ENCODE measurements around the gene FAM151B. TPM values are rescaled to one million over a fixed set of nuclear protein-coding genes. Genes with fewer than 3 reads are reported as not detected.
"Not testable (repeated sequence)": the region's sequence is repeated elsewhere in the genome, so short reads cannot be mapped to it uniquely, and the experiment has no call there.

Gene FAM151B
- total RNA-seq, 1 donor from 2014 or later = 3.8 TPM

DNA sequence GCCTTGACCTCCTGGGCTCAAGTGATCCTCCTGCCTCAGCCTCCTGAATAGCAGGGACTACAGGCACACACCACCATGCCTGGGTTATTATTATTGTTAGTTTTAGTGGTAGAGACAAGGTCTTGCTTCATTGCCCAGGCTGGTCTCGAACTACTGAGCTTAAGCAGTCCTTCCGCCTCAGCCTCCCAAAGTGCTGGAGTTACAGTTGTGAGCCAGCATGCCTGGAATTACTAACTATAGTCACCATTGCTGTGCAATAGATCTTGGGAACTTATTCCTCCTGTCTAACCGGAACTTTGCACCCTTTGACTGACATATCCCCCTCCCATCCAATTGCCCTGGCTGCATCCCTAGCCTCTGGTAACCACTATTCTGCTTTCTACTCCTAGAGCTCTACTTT, 3.4 kb downstream of the FAM151B start:
- Histone ChIP-seq H3K4me3 (ENCODE audit: low read depth, low read length) (no peak overlapping the region), H3K36me3 (ENCODE audit: control insufficient read depth, insufficient read depth, low read length) (no peaks in the 10 kb centered on the region), H3K27me3 (ENCODE audit: control insufficient read depth, insufficient read depth, low read length) (no peaks in the 10 kb centered on the region)
- DNase-seq (ENCODE audit: low read depth) = no peak
- TF ChIP-seq, protein P1, sequence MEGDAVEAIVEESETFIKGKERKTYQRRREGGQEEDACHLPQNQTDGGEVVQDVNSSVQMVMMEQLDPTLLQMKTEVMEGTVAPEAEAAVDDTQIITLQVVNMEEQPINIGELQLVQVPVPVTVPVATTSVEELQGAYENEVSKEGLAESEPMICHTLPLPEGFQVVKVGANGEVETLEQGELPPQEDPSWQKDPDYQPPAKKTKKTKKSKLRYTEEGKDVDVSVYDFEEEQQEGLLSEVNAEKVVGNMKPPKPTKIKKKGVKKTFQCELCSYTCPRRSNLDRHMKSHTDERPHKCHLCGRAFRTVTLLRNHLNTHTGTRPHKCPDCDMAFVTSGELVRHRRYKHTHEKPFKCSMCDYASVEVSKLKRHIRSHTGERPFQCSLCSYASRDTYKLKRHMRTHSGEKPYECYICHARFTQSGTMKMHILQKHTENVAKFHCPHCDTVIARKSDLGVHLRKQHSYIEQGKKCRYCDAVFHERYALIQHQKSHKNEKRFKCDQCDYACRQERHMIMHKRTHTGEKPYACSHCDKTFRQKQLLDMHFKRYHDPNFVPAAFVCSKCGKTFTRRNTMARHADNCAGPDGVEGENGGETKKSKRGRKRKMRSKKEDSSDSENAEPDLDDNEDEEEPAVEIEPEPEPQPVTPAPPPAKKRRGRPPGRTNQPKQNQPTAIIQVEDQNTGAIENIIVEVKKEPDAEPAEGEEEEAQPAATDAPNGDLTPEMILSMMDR (IDR thresholded peaks at IDR 0.05; ENCODE audit: insufficient read depth, low read length, poor library complexity, severe bottlenecking) = no peak

DNA sequence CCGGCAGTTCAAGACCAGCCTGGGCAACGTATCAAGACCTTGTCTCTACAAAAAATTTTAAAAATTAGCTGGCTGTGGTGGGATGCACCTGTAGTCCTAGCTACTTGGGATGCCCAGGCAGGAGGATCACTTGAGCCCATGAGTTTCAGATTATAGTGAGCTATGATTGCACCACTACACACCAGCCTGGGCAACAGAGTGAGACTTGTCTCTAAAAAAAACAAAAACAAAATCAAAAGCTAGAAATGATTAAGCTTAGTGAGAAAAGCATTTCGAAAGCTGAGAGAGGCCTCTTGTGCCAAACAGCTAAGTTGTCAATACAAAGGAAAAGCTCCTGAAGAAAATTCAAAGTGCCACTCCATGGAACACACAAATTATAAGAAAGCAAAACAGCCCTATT, 4.8 kb downstream of the FAM151B start:
- Histone ChIP-seq H3K27me3 (ENCODE audit: control insufficient read depth, insufficient read depth, low read length) (no peaks in the 10 kb centered on the region), H3K4me3 (ENCODE audit: low read depth, low read length) (no peak overlapping the region), H3K36me3 (ENCODE audit: control insufficient read depth, insufficient read depth, low read length) (no peaks in the 10 kb centered on the region)
- TF ChIP-seq, protein P1 (IDR thresholded peaks at IDR 0.05; ENCODE audit: insufficient read depth, low read length, poor library complexity, severe bottlenecking) = no peak
- DNase-seq (ENCODE audit: low read depth) = no peak

DNA sequence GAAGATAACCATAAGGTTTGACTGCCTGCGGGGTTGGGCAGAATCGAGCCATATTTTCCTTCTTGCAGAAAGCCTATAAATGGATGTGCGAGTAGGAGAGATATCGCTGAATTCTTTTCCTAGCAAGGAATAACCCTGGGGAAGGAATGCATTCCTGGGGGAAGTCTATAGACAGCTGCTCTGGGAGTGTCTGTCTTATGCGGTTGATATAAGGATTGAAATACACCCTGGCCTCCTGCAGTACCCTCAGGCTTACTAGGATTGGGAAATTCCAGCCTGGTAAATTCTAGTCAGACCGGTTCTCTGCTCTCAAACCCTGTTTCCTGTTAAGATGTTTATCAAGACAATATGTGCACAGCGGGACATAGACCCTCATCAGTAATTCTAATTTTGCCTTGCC, 5.5 kb downstream of the FAM151B start:
- not testable (repeated sequence) for H3K4me3 ChIP-seq (ENCODE audit: low read depth, low read length); DNase-seq (ENCODE audit: low read depth); H3K27me3 ChIP-seq (ENCODE audit: control insufficient read depth, insufficient read depth, low read length); H3K36me3 ChIP-seq (ENCODE audit: control insufficient read depth, insufficient read depth, low read length)

DNA sequence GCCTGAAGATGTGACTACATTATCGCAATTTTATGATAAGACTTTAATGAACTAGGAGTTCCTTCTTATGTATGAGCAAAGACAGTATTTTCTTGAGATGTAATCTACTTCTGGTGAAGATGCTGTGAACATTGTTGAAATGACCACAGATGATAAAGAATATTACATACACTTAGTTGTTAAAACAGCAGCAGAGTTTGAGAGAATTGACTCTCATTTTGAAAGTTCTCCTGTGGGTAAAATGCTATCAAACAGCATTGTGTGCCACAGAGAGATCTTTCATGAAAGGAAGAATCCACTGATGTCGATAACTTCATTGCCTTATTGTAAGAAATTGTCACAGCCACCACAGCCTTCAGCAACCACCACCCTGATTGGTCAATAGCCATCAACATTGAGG, 8.0 kb downstream of the FAM151B start:
- Histone ChIP-seq H3K36me3 (ENCODE audit: control insufficient read depth, insufficient read depth, low read length) (no peaks in the 10 kb centered on the region), H3K4me3 (ENCODE audit: low read depth, low read length) (no peak overlapping the region), H3K27me3 (ENCODE audit: control insufficient read depth, insufficient read depth, low read length) (no peaks in the 10 kb centered on the region)
- no peak for DNase-seq (ENCODE audit: low read depth)
- TF ChIP-seq, protein P1 (IDR thresholded peaks at IDR 0.05; ENCODE audit: insufficient read depth, low read length, poor library complexity, severe bottlenecking) = no peak

DNA sequence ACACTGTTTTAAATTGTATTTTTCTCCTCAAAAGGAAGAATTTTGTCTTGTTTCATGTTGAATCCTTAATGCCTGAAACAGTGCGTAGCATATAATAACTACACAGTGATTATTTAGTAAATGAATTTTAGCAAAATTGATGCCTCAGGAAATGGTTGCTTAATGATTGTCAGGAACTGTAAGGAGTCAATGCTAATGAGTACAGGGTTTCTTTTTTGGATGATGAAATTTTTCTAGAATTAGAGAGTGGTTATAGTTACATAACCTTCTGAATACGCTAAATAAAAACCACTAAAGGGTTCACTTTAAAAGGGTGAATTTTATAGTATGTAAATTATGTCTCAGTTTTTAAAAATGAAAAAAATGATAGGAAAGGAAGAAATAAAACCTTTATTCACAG, 14.9 kb downstream of the FAM151B start:
- Histone ChIP-seq H3K27me3 (ENCODE audit: control insufficient read depth, insufficient read depth, low read length) (no peaks in the 10 kb centered on the region), H3K4me3 (ENCODE audit: low read depth, low read length) (no peak overlapping the region), H3K36me3 (ENCODE audit: control insufficient read depth, insufficient read depth, low read length) (no peaks in the 10 kb centered on the region)
- TF ChIP-seq, protein P1 (IDR thresholded peaks at IDR 0.05; ENCODE audit: insufficient read depth, low read length, poor library complexity, severe bottlenecking) = no peak
- DNase-seq (ENCODE audit: low read depth) = no peak

DNA sequence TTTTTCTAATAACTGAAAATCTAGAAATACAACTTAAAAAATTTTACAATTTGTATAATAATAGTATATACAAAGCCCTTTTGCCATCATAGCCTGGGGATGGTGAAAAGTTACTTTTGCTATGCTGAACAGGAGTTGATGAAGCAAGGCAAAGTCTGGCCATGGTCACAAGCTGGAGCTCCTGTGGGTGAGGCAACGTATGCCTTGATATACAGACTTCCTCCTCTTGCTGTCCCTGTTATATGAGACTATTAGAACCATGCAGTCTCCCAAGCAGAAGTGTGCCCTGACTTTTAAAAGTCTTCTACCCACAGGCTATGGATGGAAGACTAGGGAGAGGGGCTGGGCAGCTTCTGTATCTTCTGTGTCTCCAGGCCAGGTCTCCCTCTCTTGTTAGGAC, 15.7 kb downstream of the FAM151B start:
- H3K4me3 ChIP-seq (ENCODE audit: low read depth, low read length) = no peak overlapping the region
- no peak for DNase-seq (ENCODE audit: low read depth)
- H3K27me3 ChIP-seq (ENCODE audit: control insufficient read depth, insufficient read depth, low read length) = no peaks in the 10 kb centered on the region
- no peaks in the 10 kb centered on the region for H3K36me3 ChIP-seq (ENCODE audit: control insufficient read depth, insufficient read depth, low read length)
- TF ChIP-seq, protein P1 (IDR thresholded peaks at IDR 0.05; ENCODE audit: insufficient read depth, low read length, poor library complexity, severe bottlenecking) = no peak

All from kidney epithelial cell (primary cell).